Measurements from ENCODE around the gene JMJD4. TPM values are rescaled to one million over a fixed set of nuclear protein-coding genes. Genes with fewer than 3 reads are reported as not detected.
A peak's percentile ranks its signal among the peaks of the same experiment; 100 is the strongest.

Gene JMJD4, protein sequence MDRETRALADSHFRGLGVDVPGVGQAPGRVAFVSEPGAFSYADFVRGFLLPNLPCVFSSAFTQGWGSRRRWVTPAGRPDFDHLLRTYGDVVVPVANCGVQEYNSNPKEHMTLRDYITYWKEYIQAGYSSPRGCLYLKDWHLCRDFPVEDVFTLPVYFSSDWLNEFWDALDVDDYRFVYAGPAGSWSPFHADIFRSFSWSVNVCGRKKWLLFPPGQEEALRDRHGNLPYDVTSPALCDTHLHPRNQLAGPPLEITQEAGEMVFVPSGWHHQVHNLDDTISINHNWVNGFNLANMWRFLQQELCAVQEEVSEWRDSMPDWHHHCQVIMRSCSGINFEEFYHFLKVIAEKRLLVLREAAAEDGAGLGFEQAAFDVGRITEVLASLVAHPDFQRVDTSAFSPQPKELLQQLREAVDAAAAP
- total RNA-seq, result 10 to 100 TPM; 17.7 to 24.1 TPM

DNA sequence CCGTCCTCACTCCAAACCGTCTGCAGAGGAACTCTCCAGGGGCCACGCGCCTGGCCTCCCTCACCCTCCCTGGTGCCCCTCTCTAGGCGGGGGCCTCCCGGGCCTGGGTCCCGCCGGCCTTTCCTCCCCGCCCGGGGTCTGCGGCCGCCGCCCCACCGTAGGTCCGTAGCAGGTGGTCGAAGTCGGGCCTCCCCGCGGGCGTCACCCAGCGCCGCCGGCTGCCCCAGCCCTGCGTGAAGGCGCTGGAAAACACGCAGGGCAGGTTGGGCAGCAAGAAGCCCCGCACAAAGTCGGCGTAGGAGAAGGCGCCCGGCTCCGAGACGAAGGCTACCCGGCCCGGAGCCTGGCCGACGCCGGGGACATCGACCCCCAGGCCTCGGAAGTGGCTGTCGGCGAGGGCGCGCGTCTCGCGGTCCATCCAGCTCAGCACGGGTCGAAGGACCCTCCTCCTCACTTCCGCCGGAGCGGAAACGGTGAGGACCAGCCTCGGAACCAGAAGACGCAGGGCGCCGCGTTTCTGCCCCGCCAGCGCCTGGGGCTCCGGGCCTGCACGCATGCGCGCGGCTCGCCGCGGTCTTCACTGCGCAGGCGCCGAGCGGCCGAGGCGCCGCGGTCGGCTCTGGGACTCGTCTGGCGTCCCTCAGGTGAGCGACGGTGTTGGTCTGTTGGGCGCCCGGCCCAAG lies at the start of gene JMJD4, which contains the start of gene SNAP47:
TSS of gene JMJD4 (minus strand) at position 447 of the 683 bp plus-strand sequence. CDS start at position 418, 29 bp downstream.
TSS of gene SNAP47 (plus strand) at position 580 of the 683 bp plus-strand sequence. CDS start 12,302 bp downstream, outside the sequence.
- Mint-ChIP-seq H3K4me1 (peaks cover 38% of the 10 kb centered on the region), H3K27ac (peak within 1 kb of the TSS; percentile 87), H3K4me3 (peak within 1 kb of the TSS; percentile 89), H3K27me3 (no peaks in the 10 kb centered on the region), H3K36me3 (peaks cover 11% of the 10 kb centered on the region), H3K9me3 (ENCODE audit: low read depth) (no peaks in the 10 kb centered on the region)
- DNase-seq, result peak; percentile 95
- ATAC-seq, result peak; percentile 95
- CTCF ChIA-PET, result interaction anchor here (0.7 to 1.0 kb wide), 2 partner anchors 26 to 1276 kb away, joined by 3 to 4 read pairs; no protein-coding TSS in a partner anchor

DNA sequence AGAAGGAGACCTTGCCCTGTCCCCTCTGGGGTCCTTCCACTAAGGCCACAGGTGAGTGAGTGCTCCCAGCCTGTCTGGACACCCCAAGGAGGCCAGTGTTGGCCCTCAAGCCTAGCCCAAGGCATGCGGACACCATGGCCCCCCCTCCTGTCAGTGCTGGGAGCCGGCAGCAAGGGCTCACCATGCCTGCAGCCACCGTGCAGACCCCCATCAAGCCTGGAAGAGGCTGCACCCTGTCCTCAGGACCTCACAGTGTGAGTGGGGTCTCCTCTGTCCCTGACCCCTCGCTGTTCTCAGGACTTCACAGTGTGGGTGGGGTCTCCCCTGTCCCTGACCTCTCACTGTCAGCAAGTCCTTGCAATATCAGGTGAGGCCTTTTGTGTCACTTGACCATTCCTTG lies 47.1 kb upstream of the JMJD4 start:
- no peaks in the 10 kb centered on the region for H3K9me3 Mint-ChIP-seq (ENCODE audit: low read depth)
- DNase-seq (peak; percentile 29), ATAC-seq (no peak)
- peaks cover 5% of the 10 kb centered on the region for H3K4me1 Mint-ChIP-seq
- peaks cover 8% of the 10 kb centered on the region for H3K27me3 Mint-ChIP-seq
- H3K27ac Mint-ChIP-seq, result no peak overlapping the region
- peaks cover 5% of the 10 kb centered on the region for H3K36me3 Mint-ChIP-seq
- CTCF ChIA-PET, result no interaction called here
- no peak overlapping the region for H3K4me3 Mint-ChIP-seq

DNA sequence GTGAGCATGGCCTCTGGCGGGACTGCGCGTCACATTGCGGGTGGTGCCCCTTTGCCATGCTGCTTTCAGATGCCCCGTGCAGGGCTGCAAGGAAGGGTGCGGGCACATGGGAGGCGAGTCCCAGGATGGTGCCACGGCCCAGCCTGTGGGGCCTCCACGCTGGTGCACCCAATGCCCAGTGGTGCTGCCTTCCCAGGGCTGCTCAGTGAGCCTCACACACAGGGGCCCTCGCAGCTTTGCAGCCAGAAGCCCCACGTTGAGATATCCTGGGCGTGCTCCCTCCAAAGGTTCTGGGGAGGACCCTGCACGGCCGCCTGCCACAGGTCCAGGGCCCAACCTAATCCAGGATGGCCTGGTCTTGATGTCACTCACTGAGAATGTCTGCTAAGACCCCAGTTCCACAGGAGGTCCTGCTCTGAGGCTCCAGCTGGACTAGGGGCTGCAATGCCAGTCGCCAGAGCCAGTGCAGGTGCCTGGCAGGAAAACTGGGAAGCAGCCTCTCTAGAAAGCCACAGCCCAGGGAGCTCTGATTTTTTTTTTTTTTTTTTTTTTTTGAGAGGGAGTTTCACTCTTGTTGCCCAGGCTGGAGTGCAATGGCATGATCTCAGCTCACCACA lies 46.3 kb upstream of the JMJD4 start:
- Mint-ChIP-seq H3K4me1 (peaks cover 5% of the 10 kb centered on the region), H3K4me3 (no peak overlapping the region), H3K9me3 (ENCODE audit: low read depth) (no peaks in the 10 kb centered on the region), H3K27me3 (peaks cover 6% of the 10 kb centered on the region), H3K27ac (no peak overlapping the region), H3K36me3 (peaks cover 8% of the 10 kb centered on the region)
- peak; percentile 37 for DNase-seq
- CTCF ChIA-PET, result no interaction called here
- no peak for ATAC-seq

DNA sequence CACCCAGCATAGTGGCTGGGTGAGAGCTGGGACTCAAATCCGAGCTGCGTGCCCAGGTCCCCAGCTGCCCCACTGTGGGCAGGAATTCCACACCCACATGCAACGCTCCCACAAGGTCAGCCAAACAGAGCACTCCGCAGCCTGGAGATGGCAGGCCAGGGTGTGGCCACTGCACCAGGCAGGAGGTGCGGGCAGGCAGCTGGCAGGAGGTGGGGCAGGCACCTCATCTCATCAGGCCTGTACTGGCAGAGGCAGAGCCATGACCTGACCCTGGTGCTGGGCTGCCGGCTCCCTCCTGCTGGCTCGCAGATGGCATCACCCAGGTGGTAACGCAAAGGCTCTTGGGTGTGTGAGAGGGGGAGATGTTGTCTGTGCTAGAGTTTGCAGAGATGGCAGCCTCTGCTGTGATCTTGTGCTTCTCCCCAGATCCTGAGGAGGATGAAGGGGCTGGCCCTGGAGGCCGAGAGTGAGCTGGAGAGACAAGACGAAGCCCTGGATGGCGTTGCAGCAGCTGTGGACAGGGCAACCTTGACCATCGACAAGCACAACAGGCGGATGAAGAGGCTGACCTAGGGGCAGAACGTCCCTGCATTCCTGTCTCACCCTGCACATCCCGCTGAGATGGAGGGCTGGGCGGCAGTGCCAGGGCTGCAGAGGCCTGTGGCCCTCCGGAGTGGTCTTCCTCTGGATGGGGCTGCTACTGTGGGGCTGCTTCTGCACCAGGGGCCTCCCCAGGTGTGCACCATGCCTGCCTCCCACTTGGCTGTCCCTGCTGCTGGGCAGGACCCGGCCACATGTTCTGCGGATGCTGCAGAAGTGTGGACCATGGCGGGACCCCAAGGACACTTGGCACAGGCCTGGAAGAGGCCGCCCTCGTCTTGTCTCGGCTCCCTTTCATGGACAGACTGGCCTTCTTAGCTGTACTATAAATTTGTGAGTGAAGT lies 45.3 kb upstream of the JMJD4 start:
- Mint-ChIP-seq H3K27me3 (no peaks in the 10 kb centered on the region), H3K27ac (no peak overlapping the region)
- CTCF ChIA-PET, result no interaction called here

DNA sequence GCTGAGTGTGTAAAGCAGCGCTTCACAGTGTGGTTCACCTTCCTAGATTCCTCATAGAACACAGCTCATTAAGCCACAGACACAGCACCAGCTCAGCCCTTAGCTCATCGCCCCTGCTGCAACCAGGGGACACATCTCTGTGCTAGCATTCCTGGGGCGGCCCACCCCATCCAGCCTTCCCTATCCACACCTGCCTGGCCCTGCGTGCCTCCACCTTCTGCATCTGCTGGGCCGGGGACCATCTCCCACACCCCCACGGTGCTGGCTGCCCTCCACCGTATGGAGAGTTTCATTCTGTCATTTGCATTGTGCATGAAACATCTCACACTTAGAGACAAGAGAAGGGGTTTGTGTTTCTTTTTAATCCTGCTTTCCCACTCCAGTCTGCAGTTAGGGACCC lies 44.6 kb upstream of the JMJD4 start:
- Mint-ChIP-seq H3K36me3 (peaks cover 11% of the 10 kb centered on the region), H3K27ac (no peak overlapping the region), H3K4me1 (peaks cover 21% of the 10 kb centered on the region), H3K4me3 (no peak overlapping the region), H3K9me3 (ENCODE audit: low read depth) (no peaks in the 10 kb centered on the region), H3K27me3 (no peaks in the 10 kb centered on the region)
- CTCF ChIA-PET, result no interaction called here
- DNase-seq (peak; percentile 26), ATAC-seq (no peak)

More for the DNA sequence above, 45.3 kb upstream of the JMJD4 start:
- ATAC-seq (no peak), DNase-seq (peak; percentile 22)
- Mint-ChIP-seq H3K9me3 (ENCODE audit: low read depth) (no peaks in the 10 kb centered on the region), H3K36me3 (peaks cover 11% of the 10 kb centered on the region), H3K4me1 (peaks cover 14% of the 10 kb centered on the region), H3K4me3 (no peak overlapping the region)

DNA sequence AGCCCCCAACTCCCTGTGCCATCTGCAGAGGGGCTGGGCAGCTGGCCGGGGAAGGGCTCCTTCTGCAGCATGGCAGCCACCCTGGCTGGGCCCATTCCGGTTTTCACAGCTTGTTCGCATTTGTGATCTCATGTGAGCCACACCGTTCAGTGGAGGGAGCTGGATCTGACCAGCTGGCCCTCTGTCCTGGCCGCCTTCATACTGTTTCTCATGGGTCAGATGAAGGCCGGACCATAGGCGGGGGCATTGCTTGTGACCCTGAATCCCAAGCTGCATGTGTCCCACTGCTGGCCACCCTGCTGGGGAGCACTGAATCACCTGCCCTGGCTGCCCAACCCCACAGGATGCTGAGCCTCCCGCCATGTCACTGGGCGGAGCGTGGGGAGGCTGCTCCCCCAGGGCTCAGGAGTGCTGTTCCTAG lies 43.9 kb upstream of the JMJD4 start:
- H3K4me1 Mint-ChIP-seq, result peaks cover 27% of the 10 kb centered on the region
- CTCF ChIA-PET, result interaction anchor here (1.6 kb wide), 1 partner anchor 13 kb away, joined by 6 read pairs; no protein-coding TSS in a partner anchor
- H3K27ac Mint-ChIP-seq, result no peak overlapping the region
- DNase-seq (no peak), ATAC-seq (no peak)
- H3K4me3 Mint-ChIP-seq, result no peak overlapping the region
- H3K36me3 Mint-ChIP-seq, result peaks cover 15% of the 10 kb centered on the region
- no peaks in the 10 kb centered on the region for H3K9me3 Mint-ChIP-seq (ENCODE audit: low read depth)
- no peaks in the 10 kb centered on the region for H3K27me3 Mint-ChIP-seq

DNA sequence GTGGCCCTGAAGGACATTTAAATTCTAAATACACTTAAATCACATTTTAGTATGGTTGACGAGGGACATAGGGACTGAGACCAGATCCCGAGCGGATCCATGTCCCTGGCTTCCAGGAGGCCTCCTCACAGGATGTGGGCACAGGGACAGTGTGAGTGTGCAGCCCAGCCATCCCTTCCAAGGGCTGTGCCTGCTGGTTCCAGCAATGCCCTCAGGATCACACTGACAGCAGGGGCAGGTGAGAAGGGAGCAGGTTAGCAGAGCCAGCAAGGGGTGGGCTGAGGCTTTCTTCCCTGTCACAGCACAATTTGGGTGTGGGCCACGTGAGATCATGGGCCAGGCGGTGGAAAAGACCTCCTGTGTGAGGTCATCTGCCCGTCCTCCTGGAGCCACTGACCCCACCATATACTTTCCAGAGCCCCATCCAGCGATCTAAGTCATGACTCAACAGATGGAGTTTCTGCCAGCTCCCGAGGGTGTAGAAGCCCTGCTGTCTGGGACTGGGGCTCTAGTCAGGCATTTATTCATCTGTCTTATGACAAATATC lies 43.4 kb upstream of the JMJD4 start:
- DNase-seq (no peak), ATAC-seq (no peak)
- Mint-ChIP-seq H3K27me3 (no peaks in the 10 kb centered on the region), H3K36me3 (peaks cover 20% of the 10 kb centered on the region), H3K4me1 (peaks cover 33% of the 10 kb centered on the region), H3K27ac (no peak overlapping the region), H3K4me3 (no peak overlapping the region), H3K9me3 (ENCODE audit: low read depth) (no peaks in the 10 kb centered on the region)
- CTCF ChIA-PET, result interaction anchor here (1.6 kb wide), 1 partner anchor 13 kb away, joined by 6 read pairs; no protein-coding TSS in a partner anchor

DNA sequence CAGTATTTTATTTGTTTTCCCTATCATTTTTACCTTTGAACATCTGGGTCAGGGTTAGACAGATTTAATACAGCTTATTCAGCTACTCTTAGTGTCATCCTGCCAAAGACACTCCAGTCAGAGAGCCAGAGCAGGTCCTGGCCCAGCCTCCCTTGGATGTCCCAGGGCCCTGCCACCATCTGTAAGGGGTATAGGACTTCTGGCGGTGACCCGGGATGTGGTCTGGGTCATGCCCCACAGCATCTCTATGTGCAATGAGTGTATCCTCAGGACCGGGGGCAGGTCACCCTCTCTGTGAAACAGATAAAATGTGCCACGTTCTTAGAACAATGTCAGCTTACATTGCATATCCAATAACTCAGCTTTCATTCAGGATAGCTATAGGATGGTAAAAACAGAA lies 42.5 kb upstream of the JMJD4 start:
- H3K27me3 Mint-ChIP-seq, result no peaks in the 10 kb centered on the region
- peaks cover 21% of the 10 kb centered on the region for H3K36me3 Mint-ChIP-seq
- no peak for ATAC-seq
- no peak for DNase-seq
- no peak overlapping the region for H3K27ac Mint-ChIP-seq
- no peak overlapping the region for H3K4me3 Mint-ChIP-seq
- CTCF ChIA-PET, result interaction anchor here (1.6 kb wide), 1 partner anchor 12 kb away, joined by 6 read pairs; no protein-coding TSS in a partner anchor
- H3K4me1 Mint-ChIP-seq, result peaks cover 38% of the 10 kb centered on the region
- no peaks in the 10 kb centered on the region for H3K9me3 Mint-ChIP-seq (ENCODE audit: low read depth)

DNA sequence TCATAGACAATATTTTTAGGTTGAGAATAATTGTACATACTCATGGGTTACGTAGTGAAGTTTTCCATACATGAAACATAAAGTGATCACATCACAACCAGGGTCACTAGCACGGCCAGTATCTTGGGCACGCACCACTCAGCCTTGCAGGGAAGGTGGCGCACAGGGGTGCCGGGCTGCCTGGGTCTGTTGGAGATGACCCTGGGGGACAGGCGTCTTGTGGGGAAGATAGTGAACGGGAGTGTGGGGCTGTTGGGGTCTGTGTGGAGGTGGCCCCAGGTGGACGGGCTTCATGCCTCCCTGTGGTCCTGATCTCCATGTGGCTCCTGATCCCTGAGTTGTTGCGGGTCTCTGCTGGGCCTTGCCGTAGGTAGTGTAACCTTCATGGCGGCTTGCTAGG lies 42.1 kb upstream of the JMJD4 start:
- Mint-ChIP-seq H3K4me3 (no peak overlapping the region), H3K27me3 (no peaks in the 10 kb centered on the region), H3K9me3 (ENCODE audit: low read depth) (no peaks in the 10 kb centered on the region), H3K27ac (no peak overlapping the region), H3K4me1 (peaks cover 43% of the 10 kb centered on the region), H3K36me3 (peaks cover 23% of the 10 kb centered on the region)
- no peak for ATAC-seq
- CTCF ChIA-PET, result interaction anchor here (1.0 kb wide), 1 partner anchor 11 kb away, joined by 3 read pairs; no protein-coding TSS in a partner anchor
- no peak for DNase-seq

DNA sequence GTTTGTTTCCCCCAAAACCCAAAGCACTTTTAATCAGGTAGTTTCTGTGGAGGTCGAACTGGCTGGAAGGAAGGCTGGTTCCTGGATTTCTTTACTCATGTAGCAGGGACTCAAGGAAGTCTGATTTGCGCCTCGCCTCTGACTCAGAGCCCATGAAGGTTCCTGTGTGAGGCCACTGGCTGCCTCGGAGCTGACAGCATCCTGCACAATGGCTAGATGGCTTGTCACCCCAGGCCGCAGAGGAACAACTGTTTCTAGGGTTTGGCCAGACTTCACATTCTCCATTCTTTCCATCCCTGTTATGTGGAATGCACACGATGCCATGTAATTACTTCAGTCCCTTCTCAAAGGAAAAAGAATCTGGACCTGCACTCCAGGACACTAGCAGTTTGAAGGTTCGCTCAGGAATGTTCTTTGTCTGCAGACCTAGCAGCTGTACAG lies 41.2 kb upstream of the JMJD4 start:
- peaks cover 46% of the 10 kb centered on the region for H3K4me1 Mint-ChIP-seq
- CTCF ChIA-PET, result interaction anchor here (1.0 to 5.0 kb wide), 2 partner anchors 12 kb away, joined by 3 to 59 read pairs; no protein-coding TSS in a partner anchor
- peaks cover 26% of the 10 kb centered on the region for H3K36me3 Mint-ChIP-seq
- H3K4me3 Mint-ChIP-seq, result no peak overlapping the region
- H3K27ac Mint-ChIP-seq, result peak overlapping the region; percentile 28
- ATAC-seq (no peak), DNase-seq (no peak)
- H3K27me3 Mint-ChIP-seq, result no peaks in the 10 kb centered on the region
- no peaks in the 10 kb centered on the region for H3K9me3 Mint-ChIP-seq (ENCODE audit: low read depth)

DNA sequence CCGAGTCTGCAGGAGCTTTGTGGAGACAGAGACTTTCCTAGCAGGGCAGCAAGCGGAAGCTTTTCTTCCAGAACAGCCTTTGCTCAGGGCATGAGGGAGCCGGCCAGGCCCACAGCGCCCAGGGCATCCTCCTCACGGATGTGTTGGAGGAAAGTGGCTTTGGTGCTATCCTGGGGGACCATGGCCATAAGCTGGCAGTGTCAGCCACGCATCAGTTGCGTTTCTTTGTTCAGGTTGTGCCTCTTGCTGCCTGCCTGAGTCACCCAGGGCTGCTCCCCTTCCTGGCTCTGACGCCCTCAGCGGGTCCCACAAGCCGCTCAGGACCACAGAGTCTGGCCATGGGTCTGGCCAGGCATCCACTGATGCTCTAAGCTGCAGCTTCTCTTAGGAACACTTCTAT lies 40.7 kb upstream of the JMJD4 start:
- DNase-seq, result no peak
- Mint-ChIP-seq H3K4me3 (no peak overlapping the region), H3K27me3 (no peaks in the 10 kb centered on the region), H3K36me3 (peaks cover 28% of the 10 kb centered on the region), H3K27ac (peak overlapping the region; percentile 28), H3K9me3 (ENCODE audit: low read depth) (no peaks in the 10 kb centered on the region), H3K4me1 (peaks cover 46% of the 10 kb centered on the region)
- no peak for ATAC-seq
- CTCF ChIA-PET, result interaction anchor here (1.7 to 5.0 kb wide), 2 partner anchors 12 to 233 kb away, joined by 4 to 59 read pairs; no protein-coding TSS in a partner anchor

Measured in activated CD8-positive, alpha-beta memory T cell treated with anti-CD3 and anti-CD28 coated beads, Interleukin-2, amount 10 ng/mL, durations not matched to agents 7 days and 5 days (primary cell).